UCSD-AML1 (cell line): ENCODE results near the gene ROGDI.
A peak's percentile ranks its signal among the peaks of the same experiment; 100 is the strongest.

Experiments
- DNase-seq: peaks from one replicate; lab custom pipeline; 2025; ENCODE audit not compliant: unreplicated experiment; lab: John Stamatoyannopoulos, UW

Gene ROGDI, protein sequence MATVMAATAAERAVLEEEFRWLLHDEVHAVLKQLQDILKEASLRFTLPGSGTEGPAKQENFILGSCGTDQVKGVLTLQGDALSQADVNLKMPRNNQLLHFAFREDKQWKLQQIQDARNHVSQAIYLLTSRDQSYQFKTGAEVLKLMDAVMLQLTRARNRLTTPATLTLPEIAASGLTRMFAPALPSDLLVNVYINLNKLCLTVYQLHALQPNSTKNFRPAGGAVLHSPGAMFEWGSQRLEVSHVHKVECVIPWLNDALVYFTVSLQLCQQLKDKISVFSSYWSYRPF

DNA sequence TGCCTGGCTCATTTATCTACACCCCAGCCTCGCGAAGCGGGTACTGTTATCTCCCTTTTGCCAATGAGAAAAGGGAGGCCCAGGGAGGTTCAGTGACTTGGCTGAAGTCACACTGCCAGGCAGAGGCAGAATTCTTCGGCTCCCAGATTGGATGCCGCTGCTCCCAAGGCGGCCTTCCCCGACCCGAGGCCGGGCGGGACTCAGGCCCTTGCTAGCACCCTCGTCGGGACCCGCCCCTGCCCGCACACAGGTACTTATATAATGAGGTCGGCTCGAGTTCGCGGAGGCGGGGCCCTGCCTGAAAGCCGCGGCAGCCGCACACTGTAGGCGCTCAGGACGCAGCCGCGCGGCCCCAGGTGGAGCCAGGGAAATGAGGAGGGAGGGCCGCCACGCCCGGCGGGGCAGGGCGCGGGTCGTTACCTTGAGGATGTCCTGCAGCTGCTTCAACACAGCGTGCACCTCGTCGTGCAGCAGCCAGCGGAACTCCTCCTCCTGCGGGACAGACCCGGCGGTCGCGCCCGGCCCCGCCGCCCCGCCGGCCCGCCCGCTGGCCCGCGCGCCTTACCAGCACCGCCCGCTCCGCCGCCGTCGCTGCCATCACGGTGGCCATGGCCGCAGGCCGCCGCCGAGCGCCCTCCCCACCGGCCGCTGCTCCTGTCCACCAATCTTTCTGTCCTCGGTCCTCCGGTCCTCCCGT is at the start of gene ROGDI:
TSS of gene ROGDI (minus strand) at position 672 of the 697 bp plus-strand sequence. CDS start at position 610, 62 bp downstream.
- peak; percentile 62 for DNase-seq

DNA sequence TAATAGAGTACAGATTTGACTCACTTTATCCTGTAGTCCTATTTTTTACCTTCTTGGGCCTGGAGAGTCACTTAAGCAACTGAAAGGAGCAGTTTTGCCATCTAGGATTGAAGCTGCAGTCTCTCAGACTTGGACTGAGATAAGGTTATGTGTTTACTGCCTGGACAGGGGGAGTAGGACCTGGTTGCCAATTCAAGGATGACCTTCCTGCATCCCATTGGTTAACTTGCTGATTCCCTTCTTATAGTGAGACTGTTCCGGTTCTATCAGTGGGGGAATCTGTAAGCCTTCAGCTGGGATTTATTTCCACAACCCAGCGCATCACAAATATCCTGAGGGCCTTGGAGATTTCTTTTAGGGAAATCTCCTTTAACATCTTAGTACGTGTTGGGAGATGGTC is 47.8 kb upstream of the ROGDI start:
- no peak for DNase-seq

DNA sequence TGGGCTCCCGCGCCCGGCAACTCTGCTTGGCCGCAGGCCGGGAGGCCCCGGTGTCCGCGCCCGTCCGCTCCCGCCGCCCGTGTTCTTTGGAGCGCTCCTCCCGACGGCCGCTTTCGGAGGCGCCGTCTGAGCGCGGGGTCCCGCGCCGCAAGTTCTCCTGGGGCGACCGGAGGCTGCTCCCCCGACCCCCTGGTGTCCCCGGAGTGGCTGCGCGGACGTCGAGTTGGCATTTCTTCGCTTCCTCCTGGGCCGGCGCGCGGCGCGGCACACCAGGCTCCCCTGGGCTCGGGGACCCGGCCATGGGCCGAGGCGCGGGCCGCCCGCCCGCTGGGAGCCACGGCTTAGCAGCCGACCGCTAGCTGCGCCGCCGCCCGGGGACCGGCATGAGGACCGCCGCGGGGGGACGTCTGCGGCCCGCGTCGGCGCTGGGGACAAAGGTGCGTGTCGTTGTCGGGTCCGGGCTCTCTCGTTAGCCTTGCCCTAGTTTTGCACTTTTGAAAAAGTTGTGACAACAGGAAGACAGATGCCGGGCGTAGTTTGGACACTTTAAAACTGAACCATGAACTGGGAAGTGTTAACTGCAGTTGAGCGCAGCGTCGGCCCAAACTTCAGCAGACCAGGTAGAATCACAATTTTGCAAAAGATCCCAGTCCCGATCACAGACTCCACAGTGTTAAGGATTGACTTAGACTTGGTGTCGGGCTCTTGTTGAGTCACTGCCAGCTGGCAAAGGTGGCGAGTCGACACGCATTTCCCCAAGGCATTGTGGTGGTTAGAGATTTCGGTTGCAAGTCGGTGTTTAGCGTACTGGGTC is 45.5 kb upstream of the ROGDI start:
- peak; percentile 55 for DNase-seq

DNA sequence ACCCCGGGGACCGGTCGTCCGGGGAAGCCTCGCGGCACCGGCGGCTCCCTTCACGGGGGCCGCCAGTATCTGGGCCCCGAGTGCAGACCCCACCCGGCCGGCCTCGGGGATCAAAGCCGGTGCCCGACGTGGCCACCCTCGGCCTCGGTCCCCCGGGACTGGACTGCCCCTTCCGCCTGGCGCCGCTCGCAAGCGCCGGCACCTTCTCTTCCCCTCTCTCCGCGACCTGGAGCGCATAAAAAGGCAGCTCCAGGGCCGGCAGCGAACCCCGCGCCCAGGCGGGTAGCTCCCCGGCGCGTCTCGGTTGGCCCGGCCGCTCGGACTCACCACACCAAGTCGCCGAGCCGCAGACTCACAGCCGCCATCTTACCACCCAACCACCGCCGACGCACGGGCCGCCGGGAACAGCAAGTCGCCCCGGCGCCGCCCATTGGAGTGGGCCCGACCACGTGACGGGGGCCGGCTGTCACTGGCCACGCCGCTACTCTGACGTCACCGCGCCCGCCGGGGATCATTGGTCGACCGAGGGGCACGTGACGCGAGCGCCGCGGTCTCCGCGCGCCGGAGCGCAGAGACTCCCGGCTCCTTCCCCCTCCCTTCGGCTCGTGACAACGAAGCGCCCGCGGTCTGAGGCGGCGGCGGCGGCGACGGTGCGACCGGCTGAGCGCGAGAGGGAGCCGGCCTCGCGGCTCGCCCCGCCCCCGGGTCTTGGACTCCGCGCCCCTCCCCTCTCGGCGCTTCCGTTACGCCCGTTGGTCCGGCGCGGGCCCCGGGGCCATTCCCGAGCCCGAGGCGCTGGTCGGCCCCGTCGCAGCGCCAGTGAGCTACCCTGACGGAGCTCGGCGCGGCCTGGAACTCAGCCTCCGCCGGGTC is 44.7 kb upstream of the ROGDI start, which contains the start of the genes GLYR1 and UBN1:
TSS of gene GLYR1 (minus strand) at position 388 of the 873 bp plus-strand sequence. CDS start at position 365, 23 bp downstream.
TSS of gene UBN1 (plus strand) at position 581 of the 873 bp plus-strand sequence. CDS start 5,437 bp downstream, outside the sequence.
- peak; percentile 98 for DNase-seq

DNA sequence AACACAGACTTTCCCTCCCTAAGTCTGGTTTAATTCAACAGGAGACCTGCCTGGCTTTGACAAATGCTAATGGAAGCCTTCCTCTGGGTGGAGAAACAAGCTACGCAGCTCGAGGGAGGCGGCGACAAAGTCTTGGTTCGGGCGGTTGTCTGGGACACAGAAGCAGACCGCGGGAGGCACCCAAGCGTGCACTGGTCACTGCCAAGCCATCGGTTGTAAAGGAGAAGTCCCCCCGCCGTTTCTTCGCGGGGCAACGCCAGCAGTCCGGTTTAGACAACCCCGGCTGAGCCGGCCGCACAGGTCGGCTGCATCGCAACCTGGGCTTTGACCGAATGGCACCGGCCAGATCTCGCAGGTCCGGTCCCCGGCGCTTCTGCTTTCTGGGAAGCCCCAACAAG is 44.1 kb upstream of the ROGDI start:
- peak; percentile 47 for DNase-seq

DNA sequence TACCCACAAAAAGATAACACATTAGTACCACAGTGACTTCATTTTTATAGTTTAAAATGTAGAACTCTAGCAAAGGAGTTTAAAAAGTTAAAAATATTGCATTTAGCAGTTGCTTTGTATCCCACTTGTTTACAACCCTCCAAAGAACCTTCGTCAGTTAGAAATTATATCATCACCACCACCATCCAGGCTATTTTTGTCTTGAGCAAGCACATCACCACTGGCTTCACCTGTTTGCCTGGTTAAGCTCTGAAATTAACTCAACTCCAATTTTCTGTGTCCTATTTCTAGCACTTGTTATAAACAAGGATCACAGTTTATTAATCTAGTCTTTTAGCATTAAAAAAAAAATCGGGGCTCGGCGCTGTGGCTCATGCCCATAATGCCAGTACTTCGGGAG is 38.6 kb upstream of the ROGDI start:
- no peak for DNase-seq

DNA sequence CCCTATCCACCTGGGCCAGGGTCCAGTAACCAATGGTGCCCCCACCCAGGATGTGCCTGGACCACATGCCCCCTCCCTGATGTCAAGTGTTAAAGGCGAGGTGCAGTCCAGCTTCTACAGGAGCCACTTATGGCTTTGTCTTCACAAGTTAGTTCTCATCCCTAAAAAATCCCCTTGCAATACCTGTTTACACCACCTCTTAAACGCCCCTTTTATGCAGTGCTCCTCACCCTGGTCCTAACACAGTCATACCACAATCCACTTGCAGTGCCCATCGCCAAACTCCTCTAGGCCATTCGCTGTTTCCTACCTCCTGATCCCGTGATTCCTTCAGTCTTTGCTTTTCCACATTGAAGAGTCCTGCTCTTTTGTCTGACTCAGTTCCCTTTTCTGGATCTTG is 37.5 kb upstream of the ROGDI start:
- DNase-seq, result no peak

DNA sequence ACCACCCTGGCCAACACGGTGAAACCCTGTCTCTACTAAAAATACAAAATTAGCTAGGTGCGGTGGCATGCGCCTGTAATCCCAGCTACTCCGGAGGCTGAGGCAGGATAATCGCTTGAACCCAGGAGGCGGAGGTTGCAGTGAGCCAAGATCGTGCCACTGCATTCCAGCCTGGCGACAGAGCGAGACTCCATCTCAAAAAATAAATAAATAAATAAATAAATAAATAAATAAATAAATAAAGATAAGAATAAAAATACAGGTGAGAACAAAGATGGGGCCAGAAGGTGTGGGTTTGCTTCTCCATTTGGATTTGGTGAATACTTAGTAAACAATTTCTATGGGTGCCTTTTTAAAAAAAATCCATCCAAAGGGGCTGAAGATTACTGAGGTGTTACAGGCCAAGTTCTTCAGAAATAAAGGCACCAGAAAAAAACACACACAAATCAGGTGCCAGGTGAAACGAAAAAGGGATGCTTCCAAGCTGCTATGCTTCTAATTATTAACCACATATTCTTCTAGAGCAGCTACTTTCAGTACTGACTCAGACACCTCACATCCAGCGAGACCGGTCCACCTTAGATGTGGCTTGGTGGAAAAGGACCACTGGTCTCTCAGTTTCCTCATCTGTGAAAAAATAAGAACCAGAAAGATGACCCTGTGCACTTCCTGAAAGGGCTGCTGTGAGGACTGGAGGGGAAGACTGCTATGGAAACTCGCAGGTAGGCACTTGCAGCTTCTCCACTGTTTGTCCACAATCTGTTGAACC is 35.5 kb upstream of the ROGDI start:
- no peak for DNase-seq

DNA sequence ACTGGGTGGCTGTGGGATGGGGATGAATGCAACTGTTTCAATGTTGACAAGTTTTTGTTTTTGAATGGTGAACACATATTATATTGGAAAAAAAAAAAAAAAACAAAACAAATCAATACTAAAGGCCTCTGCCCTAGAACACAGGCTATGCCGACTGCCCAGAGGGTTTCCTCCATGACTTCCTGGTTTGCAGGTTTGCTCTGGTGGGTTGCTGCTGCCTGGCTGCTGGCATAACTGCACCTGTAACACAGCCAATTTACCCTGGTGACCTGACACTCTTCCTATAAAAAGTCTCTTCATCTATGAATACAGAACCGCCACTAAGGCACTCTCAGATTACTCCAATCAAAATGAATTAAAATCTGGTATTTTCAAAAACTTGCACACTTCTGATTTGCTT is 34.3 kb upstream of the ROGDI start:
- no peak for DNase-seq

DNA sequence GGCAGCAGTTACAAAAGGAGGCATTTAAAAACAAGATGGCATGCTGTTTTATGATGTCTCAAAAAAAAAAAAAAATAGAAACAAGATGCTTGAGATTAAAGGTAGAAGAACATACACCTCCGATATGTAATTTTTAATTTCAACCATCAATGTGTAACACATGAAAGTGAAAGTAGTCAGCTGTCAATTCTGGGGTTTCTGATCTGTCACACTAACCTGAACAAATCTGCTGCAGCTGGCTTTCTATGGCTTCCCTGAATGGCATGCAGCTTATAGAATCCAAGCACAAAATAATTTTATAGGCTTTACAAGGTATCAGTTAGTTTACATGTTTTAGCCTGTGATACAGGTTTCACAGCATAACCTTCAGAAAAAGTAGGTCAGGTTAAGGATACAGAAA is 31.2 kb upstream of the ROGDI start:
- DNase-seq, result no peak

DNA sequence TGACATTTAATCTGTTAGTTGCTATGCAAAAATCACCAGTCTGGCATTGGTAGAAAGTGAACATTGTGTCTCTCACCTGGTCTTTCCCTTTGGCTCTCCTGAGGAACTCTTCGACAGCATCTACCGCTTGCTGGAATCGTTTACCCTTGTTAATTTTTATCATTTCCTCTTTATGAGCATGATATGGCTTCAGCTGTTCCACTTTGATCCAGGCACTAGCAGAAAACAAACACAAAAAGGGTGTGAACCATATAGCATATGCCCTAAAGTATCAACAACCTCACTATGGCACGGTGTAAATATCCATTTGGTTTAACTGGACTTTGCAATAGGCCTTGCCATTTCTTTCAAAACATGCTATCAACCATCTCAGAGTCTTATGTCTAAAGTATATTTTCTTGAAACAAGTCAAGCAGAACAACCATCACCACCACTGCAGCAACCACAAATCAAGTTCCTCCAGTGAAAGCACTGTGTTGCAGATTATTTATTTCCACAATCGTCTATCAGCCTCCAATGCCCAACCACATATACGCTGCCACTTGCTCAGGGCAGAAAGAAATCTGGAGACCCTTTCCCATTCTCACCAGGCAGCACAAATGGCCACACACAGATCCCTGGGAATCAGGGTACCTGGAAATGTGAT is 30.4 kb upstream of the ROGDI start:
- no peak for DNase-seq

DNA sequence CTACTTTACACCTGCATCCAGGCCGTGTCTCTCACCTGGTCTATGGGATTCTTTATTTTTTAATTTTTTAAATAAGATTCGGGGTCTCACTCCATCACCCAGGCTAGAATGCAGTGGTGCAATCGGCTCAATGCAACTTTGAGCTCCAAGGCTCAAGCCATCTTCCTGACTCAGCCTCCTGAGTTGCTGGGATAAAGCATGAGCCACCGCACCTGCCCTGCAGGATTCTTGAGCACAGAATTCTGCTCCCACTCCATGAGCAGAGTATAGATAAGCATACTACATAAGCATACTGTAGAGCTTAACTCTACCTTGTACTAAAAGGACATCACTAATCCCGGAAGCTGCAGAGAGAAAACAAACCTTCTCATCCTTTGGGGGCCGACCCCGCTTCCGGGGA is 29.2 kb upstream of the ROGDI start:
- no peak for DNase-seq

DNA sequence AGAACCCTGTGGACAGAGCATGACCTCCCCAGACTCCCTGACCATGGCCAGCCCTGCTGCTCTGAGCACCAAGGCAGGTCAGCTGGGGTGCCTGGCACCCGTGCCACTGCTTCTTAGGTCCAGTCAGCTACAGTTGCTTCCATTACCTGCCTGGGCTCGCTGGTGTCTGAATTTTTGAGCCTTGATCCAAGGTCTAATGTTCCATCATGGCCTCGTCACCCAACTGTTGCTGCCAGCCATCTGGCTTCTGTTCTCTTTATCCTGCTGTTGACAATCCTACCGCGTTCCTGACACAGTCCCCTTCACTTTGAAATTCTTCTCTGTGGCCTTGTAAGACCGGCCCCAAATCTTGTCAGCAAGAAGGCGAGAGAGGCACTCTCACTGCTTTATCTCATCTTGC is 28.0 kb upstream of the ROGDI start:
- DNase-seq, result no peak

DNA sequence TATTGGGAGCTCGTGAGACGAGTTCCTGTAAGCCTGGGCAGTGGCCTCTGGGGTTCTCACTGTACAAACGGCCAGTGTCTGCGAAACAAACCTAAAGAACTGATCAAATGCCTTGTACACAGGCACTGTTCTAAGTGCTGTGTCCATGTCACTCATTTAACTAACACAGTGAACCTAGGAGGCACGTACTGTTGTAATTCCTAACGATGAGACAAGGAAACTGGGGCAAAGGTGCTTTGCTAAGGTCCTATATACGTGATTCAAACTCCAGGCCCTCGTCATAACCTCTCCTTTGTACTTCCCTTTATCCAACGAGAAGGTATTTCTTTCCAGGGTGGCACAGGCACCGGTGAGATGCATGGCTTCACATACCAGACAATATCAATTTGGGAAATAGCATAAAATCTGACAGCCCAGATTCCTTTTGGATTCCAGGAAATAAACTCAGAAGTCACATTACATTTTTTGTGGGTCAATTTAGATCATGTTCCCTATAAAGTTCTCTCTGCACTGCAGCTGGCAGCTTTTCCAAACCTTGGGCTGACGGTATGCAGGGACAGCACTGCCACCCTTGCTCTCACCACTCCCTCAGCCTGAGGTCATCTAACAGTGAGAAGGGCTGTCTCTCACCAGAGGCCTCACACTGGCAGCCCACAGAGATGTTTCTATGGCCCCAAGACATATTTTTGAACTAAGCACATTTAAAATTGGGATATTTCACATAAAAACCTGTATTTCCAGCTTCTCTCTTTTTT is 26.3 kb upstream of the ROGDI start:
- no peak for DNase-seq

DNA sequence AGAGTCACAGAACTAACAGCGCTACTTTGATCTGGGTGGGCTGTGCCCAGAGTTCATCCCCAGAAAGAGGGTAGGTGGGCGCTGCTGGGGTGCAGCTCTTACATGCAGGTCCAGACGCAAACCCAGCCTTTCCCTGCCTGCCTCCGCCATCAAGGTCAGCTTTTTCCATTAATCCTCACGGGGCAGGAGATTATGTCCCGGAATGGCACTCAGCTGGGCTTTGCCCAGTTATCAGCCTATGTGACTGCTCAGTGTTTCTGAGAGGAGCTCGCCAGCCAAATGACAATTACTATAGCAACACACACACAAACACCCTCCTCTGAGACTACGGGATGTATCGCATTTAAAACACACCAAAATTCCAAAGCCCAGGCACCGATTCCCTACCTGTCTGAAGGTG is 24.5 kb upstream of the ROGDI start:
- no peak for DNase-seq

DNA sequence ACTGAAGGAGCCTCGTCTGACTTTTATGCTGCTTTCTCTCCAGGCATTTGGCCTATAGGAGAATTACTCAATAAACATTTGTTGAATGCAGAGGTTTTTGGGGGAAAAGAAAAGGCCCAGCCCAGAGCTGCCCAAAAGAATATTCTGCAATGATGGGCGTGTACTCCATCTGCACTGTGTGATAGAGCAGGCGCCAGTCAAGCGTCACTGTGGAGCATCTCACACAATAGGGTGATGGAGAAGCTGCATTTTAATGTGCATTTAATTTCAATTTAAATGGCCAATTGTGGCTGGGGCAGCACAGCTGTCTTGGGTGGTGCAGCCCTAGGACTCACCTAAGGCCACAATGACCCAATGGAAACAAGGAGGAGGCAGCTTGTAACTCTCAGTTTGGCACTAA is 24.1 kb upstream of the ROGDI start:
- DNase-seq, result no peak

DNA sequence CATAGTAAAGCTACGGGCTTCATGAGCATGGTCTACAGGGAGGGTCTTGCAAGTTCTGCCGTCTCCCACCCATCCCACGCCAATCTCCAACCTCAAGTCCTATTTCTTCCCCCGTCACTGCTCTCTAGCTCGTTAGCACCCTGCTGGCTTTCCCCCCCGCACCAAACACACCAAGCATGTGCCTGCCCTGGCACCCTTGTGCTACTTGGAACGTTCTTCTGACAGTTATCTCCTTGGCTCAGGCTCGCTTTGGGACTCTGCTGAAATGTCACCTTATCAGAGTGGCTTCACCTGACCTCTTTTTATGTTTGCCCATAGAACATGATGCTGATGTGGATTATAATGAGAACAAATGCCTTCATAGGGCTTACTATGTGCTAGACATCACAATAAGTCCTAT is 22.8 kb upstream of the ROGDI start:
- no peak for DNase-seq

DNA sequence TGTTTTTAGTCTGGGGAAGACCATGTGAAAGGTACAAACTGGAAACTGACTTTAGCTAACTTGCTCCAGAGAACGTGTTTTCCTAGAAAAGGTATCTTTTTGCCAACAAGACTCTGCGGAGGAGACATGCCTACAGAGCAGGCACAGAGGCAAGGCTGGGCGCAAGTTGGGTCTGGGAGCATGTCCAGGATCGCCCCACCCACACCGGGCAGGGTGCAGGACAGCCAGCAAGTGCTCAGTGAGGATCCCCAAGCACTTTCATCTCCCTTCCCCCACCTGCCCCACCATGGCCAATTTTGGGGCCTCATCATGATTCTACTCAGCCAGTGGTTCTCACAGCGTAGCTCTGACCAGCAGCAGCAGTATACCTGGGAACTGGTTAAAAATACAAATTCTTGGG is 18.2 kb upstream of the ROGDI start:
- DNase-seq, result no peak
